ENCODE data around the gene FBLN1. TPM values are rescaled to one million over a fixed set of nuclear protein-coding genes. Genes with fewer than 3 reads are reported as not detected.

The FBLN1 gene
- total and polyA plus RNA-seq, 2 donors (not counting 1 experiment from before 2014, with no cell fraction given), result not detected

GRCh38 chr22:45478108-45478771, 24.4 kb upstream of the FBLN1 start:
- Mint-ChIP-seq H3K9me3 (ENCODE audit: insufficient read depth) (peaks cover 2% of the 10 kb centered on the region), H3K27me3 (peaks cover 33% of the 10 kb centered on the region), H3K4me3 (no peak overlapping the region), H3K27ac (no peak overlapping the region), H3K4me1 (no peaks in the 10 kb centered on the region)
- CTCF ChIA-PET, result interaction anchor here (0.8 kb wide), 1 partner anchor 241 kb away, joined by 4 read pairs; no protein-coding TSS in a partner anchor
- Histone ChIP-seq H3K4me1 (ENCODE audit: control insufficient read depth in 2 of 2, insufficient read depth in 2 of 2, low read length in 2 of 2) (no peaks in the 10 kb centered on the region), H3K36me3 (replicated peaks in 1 of 2; ENCODE audit: control extremely low read depth in 1 of 2, control insufficient read depth in 1 of 2, extremely low read depth in 1 of 2, insufficient read depth in 2 of 2, low read length in 1 of 2) (no peaks in the 10 kb centered on the region), H3K9ac (ENCODE audit: low read length) (no peak overlapping the region), H3K79me2 (ENCODE audit: control insufficient read depth, insufficient read depth, low read length) (no peaks in the 10 kb centered on the region), H3K27ac (ENCODE audit: low read length in 2 of 2) (no peak overlapping the region), H3K4me3 (ENCODE audit: control extremely low read depth in 1 of 5, extremely low read depth in 1 of 5, insufficient read depth in 1 of 5, low read depth in 2 of 5, low read length in 4 of 5) (no peak overlapping the region), H3K4me2 (replicated peaks; ENCODE audit: low read depth, low read length, poor library complexity, severe bottlenecking) (no peak overlapping the region), H4K20me1 (ENCODE audit: control insufficient read depth, insufficient read depth, low read length, poor library complexity, severe bottlenecking) (no peaks in the 10 kb centered on the region), H3K27me3 (replicated peaks in 1 of 4; ENCODE audit: control extremely low read depth in 1 of 4, control insufficient read depth in 3 of 4, insufficient read depth in 4 of 4, low read length in 3 of 4) (peaks cover 0 to 4% (median 0%) of the 10 kb centered on the region in 4 experiments), H2AFZ (ENCODE audit: insufficient read depth, low read depth, low read length, poor library complexity, severe bottlenecking) (no peak overlapping the region), H3K9me3 (ENCODE audit: control extremely low read depth in 1 of 3, control insufficient read depth in 2 of 3, insufficient read depth in 1 of 3, low read length in 2 of 3) (peaks cover 0 to 6% (median 3%) of the 10 kb centered on the region in 3 donors)
- ATAC-seq (ENCODE audit: low read depth) (no peak), DNase-seq (no peak)
- POLR2A ChIA-PET, result no interaction called here
- 88% methylated on average over 6 of the region's 11 CpGs for WGBS (ENCODE audit: insufficient coverage)
- TF ChIP-seq CTCF (IDR thresholded peaks at IDR 0.05), result no peak
- no peak for TF ChIP-seq EZH2 (IDR thresholded peaks at IDR 0.05; ENCODE audit: borderline replicate concordance, insufficient read depth, low read depth, low read length, poor library complexity, severe bottlenecking)
- intact Hi-C loops (cut with micrococcal nuclease), result no loop called here

GRCh38 chr22:45480717-45481116, 22.0 kb upstream of the FBLN1 start:
- ChIA-PET CTCF (no interaction called here), POLR2A (no interaction called here)

More at GRCh38 chr22:45480717-45481116, 22.0 kb upstream of the FBLN1 start:
- no peak for ATAC-seq (ENCODE audit: low read depth)
- Histone ChIP-seq H3K36me3 (replicated peaks in 1 of 2; ENCODE audit: control extremely low read depth in 1 of 2, control insufficient read depth in 1 of 2, extremely low read depth in 1 of 2, insufficient read depth in 2 of 2, low read length in 1 of 2) (no peaks in the 10 kb centered on the region), H3K4me2 (replicated peaks; ENCODE audit: low read depth, low read length, poor library complexity, severe bottlenecking) (no peak overlapping the region), H3K9ac (ENCODE audit: low read length) (no peak overlapping the region), H3K9me3 (ENCODE audit: control extremely low read depth in 1 of 3, control insufficient read depth in 2 of 3, insufficient read depth in 1 of 3, low read length in 2 of 3) (peaks cover 0 to 6% (median 3%) of the 10 kb centered on the region in 3 donors), H3K4me3 (ENCODE audit: control extremely low read depth in 1 of 5, extremely low read depth in 1 of 5, insufficient read depth in 1 of 5, low read depth in 2 of 5, low read length in 4 of 5) (no peak overlapping the region), H2AFZ (ENCODE audit: insufficient read depth, low read depth, low read length, poor library complexity, severe bottlenecking) (no peak overlapping the region), H3K4me1 (ENCODE audit: control insufficient read depth in 2 of 2, insufficient read depth in 2 of 2, low read length in 2 of 2) (no peaks in the 10 kb centered on the region), H3K27me3 (replicated peaks in 1 of 4; ENCODE audit: control extremely low read depth in 1 of 4, control insufficient read depth in 3 of 4, insufficient read depth in 4 of 4, low read length in 3 of 4) (peaks cover 0 to 5% (median 0%) of the 10 kb centered on the region in 4 experiments), H3K27ac (ENCODE audit: low read length in 2 of 2) (no peak overlapping the region), H3K79me2 (ENCODE audit: control insufficient read depth, insufficient read depth, low read length) (no peaks in the 10 kb centered on the region), H4K20me1 (ENCODE audit: control insufficient read depth, insufficient read depth, low read length, poor library complexity, severe bottlenecking) (no peaks in the 10 kb centered on the region)
- Mint-ChIP-seq H3K27ac (no peak overlapping the region), H3K4me3 (no peak overlapping the region), H3K27me3 (peaks cover 32% of the 10 kb centered on the region), H3K9me3 (ENCODE audit: insufficient read depth) (peaks cover 2% of the 10 kb centered on the region), H3K4me1 (no peaks in the 10 kb centered on the region)
- no CpG with 5 or more reads among the region's 3 CpGs for WGBS (ENCODE audit: insufficient coverage)
- DNase-seq, result no peak
- intact Hi-C loops (cut with micrococcal nuclease), result no loop called here
- no peak for TF ChIP-seq CTCF (IDR thresholded peaks at IDR 0.05)
- TF ChIP-seq EZH2 (IDR thresholded peaks at IDR 0.05; ENCODE audit: borderline replicate concordance, insufficient read depth, low read depth, low read length, poor library complexity, severe bottlenecking), result no peak

Measured in B cell (primary cell).